AG09319 (cell line): Measurements from ENCODE around the gene HCK.
"Not testable (repeated sequence)": the region's sequence is repeated elsewhere in the genome, so short reads cannot be mapped to it uniquely, and the experiment has no call there.

Source experiments
- DNase-seq: peaks from one replicate; pipeline ENCODE4 v3.0.0-alpha.2; 2010; ENCODE audit warnings: low read depth; ENCODE audit errors: extremely low read depth
- TF ChIP-seq, protein P1 (sequence below): IDR thresholded peaks from 2 replicates; pipeline ENCODE4 v1.5.1; 2011; ENCODE audit warnings: low read depth, mild to moderate bottlenecking, inconsistent platforms, low read length, moderate library complexity

The HCK gene

DNA sequence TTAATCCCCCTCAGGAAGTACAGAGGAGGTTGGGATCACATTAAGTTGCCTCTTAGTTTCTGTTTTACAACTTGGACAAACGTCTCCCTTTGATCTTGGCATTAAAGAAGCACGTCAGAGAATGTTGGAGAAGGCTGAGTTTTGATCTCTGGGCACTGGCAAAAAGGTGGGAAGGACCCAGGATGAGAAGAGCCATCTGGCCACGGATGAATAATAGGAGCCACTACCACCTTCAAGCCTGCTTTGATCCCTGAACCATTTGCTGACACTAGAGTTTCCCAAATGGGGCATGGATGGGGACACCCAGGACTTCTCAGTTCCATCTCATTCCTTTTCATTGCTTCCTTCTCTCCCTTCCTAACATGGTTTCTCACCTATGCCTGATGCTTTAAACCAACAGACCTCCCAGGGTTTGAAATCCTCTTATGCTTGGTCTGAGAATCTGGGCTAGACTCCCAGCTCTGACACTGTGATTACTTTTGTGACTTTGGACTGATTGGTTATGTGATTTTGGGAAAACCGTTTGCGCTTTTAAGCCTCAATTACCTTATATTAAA, 63.2 kb downstream of the HCK start:
- DNase-seq, result no peak
- TF ChIP-seq, protein P1, sequence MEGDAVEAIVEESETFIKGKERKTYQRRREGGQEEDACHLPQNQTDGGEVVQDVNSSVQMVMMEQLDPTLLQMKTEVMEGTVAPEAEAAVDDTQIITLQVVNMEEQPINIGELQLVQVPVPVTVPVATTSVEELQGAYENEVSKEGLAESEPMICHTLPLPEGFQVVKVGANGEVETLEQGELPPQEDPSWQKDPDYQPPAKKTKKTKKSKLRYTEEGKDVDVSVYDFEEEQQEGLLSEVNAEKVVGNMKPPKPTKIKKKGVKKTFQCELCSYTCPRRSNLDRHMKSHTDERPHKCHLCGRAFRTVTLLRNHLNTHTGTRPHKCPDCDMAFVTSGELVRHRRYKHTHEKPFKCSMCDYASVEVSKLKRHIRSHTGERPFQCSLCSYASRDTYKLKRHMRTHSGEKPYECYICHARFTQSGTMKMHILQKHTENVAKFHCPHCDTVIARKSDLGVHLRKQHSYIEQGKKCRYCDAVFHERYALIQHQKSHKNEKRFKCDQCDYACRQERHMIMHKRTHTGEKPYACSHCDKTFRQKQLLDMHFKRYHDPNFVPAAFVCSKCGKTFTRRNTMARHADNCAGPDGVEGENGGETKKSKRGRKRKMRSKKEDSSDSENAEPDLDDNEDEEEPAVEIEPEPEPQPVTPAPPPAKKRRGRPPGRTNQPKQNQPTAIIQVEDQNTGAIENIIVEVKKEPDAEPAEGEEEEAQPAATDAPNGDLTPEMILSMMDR, result no peak

DNA sequence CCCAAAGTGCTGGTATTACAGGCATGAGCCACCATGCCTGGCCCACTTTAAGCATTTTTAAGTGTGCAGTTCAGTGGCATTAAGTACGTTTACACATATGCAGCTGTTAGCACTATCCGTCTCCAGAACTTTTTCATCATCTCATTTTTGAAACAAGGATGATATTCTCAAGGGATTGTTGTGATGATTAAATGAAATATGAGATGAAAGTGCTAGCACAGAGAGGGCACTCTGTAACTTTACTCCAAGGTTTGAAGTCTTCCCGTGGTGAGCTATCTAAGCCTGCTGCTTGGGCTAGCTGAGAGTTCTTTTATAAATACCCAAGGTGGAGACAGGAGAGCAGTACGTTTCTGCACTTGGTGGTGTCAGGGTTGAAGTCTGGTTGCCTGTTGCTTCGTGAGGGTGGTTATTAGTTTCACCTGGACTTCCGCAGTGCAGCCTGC, 64.1 kb downstream of the HCK start:
- TF ChIP-seq, protein P1, result no peak
- no peak for DNase-seq

DNA sequence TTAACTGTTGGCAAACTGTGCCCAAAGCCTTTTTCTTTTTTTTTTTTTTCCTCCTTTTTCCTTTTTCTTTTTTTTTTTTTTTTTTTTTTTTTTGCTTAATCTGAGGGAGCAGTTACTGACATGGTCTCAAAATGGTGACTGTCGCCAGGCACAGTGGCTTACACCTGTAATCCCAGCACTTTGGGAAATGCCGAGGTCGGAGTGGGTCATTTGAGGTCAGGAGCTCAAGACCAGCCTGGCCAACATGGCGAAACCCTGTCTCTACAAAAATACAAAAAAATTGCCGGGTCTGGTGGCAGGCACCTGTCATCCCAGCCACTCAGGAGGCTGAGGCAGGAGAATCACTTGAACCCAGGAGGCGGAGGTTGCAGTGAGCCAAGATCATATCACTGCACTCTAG, 64.8 kb downstream of the HCK start:
- DNase-seq, result not testable (repeated sequence)

DNA sequence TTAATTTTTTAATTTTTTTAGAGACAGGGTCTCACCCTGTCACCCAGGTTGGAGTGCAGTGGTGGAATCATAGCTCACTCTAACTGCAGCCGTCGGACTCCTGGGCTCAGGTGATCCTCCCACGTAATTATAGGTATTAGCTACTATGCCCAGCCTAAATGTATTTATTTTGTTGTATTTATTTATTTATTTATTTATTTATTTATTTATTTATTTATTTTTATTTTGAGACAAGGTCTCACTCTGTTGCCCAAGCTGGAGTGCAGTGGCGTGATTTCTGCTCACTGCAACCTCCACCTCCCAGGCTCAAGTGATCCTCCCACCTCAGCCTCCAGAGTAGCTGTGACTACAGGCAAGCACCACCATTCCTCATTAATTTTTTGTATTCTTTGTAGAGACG, 66.4 kb downstream of the HCK start:
- not testable (repeated sequence) for DNase-seq

DNA sequence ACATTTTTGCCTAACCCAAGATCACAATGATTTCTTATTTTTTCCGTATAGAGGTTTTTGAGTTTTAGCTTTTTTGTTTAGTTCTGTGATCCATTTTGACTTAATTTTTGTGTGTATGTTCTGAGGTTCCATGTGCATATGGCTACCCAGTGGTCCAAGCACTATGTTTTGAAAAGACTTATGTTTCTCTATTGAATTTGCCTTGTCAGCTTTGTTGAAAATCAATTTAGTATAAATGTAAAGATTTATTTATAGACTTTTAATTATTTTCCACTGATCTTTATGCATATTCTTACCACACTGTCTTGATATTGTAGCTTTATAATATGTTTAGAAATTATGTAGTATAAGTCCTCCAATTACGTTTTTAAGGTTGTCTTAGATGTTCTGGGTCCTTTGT, 67.7 kb downstream of the HCK start:
- no peak for DNase-seq
- TF ChIP-seq, protein P1, result no peak

DNA sequence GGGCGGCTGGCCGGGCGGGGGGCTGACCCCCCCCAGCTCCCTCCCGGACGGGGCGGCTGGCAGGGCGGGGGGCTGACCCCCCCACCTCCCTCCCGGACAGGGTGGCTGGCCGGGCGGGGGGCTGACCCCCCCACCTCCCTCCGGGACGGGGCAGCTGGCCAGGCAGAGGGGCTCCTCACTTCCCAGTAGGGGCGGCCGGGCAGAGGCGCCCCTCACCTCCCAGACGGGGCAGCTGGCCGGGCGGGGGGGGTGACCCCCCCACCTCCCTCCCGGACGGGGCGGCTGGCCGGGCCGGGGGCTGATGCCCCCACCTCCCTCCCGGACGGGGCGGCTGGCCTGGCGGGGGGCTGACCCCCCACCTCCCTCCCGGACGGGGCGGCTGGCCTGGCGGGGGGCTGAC, 69.9 kb downstream of the HCK start:
- DNase-seq, result not testable (repeated sequence)

DNA sequence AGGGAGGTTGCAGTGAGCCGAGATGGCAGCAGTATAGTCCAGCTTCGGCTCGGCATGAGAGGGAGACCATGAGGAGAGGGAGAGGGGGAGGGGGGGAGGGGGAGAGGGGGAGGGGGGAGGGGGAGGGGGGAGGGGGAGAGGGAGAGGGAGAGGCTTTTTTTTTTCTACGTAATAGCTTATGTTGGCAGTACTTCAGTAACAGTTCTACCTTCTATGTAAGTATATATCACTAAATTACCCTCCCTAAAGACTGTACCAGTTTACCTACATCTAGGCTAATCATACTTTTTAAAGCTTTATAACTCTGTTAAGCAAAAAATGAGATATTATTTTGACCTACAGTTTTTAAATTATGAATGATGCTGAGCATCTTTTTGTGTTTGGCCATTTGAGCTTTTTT, 71.0 kb downstream of the HCK start:
- DNase-seq, result no peak
- TF ChIP-seq, protein P1, result no peak

DNA sequence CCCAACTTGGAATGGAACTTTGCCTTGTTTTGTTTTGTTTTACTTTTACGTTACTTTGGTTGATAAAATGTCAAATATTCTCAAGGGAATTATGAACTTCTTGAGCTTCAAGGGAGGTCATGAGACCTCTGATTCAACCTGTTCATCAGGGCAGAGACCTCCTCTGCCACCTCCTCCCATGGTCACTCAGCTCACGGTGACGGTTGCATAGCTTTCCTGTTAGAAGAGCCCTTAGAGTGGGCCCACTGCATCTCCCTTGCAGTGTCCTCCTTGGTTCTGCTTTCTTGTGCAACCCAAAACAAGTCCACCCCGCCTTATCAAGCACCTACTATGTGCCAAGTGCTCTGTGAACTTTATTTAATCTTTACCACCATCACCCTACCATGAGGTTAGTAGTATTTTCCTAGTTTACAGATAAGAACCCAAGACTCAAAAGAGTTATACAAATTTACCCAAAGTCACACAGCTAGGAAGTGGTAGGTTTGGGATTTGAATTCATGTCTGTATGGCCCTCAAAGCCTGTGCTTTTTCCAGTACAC, 72.9 kb downstream of the HCK start:
- TF ChIP-seq, protein P1, result no peak
- DNase-seq, result no peak

DNA sequence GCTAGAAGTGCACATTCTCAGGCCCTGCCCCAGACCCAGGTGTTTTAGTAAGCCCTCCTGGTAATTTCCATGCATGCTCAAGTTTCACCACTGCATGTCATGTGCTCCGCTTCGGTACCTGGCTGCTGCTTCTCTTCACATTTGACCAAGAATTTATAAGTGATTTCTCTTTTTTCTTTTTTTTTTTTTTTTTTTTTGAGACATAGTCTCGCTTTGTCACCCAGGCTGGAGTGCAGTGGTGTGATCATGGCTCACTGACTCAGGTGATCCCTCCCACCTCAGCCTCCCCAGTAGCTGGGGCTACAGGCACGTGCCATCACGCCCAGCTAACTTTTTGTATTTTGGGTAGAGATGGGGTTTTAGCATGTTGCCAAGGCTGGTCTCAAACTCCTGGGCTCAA, 73.5 kb downstream of the HCK start:
- TF ChIP-seq, protein P1, result no peak
- no peak for DNase-seq
